ENCODE measurements around the gene ART5. TPM values are rescaled to one million over a fixed set of nuclear protein-coding genes. Genes with fewer than 3 reads are reported as not detected.

Gene ART5, protein sequence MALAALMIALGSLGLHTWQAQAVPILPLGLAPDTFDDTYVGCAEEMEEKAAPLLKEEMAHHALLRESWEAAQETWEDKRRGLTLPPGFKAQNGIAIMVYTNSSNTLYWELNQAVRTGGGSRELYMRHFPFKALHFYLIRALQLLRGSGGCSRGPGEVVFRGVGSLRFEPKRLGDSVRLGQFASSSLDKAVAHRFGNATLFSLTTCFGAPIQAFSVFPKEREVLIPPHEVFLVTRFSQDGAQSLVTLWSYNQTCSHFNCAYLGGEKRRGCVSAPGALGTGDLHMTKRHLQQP
- polyA plus RNA-seq (2011; rRNA removed) (0.22 and 0.35 TPM in 2 replicates), polyA minus RNA-seq (2011; rRNA and poly(A)+ RNA removed) (not detected in 2 replicates)

DNA sequence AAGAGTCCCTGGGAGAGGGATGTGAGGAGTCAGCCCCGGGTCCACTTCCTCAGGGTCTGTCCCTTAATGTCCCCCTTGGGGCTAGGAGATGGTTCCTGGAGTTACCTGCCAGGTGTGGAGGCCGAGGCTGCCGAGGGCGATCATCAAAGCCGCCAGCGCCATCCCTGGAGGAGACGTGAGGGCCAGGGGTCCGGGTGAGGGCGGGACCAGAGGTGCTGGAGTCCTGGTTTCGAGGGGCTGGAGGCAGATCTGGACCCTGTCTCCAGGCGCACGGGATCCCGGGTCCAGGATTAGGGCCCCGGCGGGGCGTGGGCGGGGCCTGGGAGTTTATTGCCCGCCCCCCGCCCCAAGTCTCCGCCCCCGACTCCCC lies at the start of gene ART5:
ART5 (minus strand) TSS at position 292 of the 370 bp plus-strand sequence; CDS start at position 162, 130 bp downstream.
- no peak for DNase-seq (ENCODE audit: low read depth, low spot score)
- POLR2A ChIA-PET: no interaction called here
- TF ChIP-seq, protein P1, sequence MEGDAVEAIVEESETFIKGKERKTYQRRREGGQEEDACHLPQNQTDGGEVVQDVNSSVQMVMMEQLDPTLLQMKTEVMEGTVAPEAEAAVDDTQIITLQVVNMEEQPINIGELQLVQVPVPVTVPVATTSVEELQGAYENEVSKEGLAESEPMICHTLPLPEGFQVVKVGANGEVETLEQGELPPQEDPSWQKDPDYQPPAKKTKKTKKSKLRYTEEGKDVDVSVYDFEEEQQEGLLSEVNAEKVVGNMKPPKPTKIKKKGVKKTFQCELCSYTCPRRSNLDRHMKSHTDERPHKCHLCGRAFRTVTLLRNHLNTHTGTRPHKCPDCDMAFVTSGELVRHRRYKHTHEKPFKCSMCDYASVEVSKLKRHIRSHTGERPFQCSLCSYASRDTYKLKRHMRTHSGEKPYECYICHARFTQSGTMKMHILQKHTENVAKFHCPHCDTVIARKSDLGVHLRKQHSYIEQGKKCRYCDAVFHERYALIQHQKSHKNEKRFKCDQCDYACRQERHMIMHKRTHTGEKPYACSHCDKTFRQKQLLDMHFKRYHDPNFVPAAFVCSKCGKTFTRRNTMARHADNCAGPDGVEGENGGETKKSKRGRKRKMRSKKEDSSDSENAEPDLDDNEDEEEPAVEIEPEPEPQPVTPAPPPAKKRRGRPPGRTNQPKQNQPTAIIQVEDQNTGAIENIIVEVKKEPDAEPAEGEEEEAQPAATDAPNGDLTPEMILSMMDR (IDR thresholded peaks at IDR 0.05; ENCODE audit: low read depth, low read length): no peak
- H3K27ac ChIP-seq (ENCODE audit: low read depth, low read length): no peak within 1 kb of the TSS
- peaks cover 12% of the 10 kb centered on the region for H3K27me3 ChIP-seq (ENCODE audit: control insufficient read depth, insufficient read depth, low read length)
- peak within 1 kb of the TSS; percentile 62 for H3K4me3 ChIP-seq (ENCODE audit: low read depth, low read length)
- no peaks in the 10 kb centered on the region; the same call in 1 of the 2 replicates for H3K9me3 ChIP-seq (ENCODE audit: control insufficient read depth, insufficient read depth, low read length)
- CTCF ChIA-PET: no interaction called here

GRCh38 chr11:3686751-3687150 lies 45.0 kb upstream of the ART5 start:
- TF ChIP-seq, protein P1 (IDR thresholded peaks at IDR 0.05; ENCODE audit: low read depth, low read length): no peak
- no peak overlapping the region for H3K4me3 ChIP-seq (ENCODE audit: low read depth, low read length)
- DNase-seq (ENCODE audit: low read depth, low spot score): no peak
- ChIA-PET POLR2A (no interaction called here), CTCF (no interaction called here)
- no peak overlapping the region for H3K27ac ChIP-seq (ENCODE audit: low read depth, low read length)
- H3K27me3 ChIP-seq (ENCODE audit: control insufficient read depth, insufficient read depth, low read length): no peaks in the 10 kb centered on the region
- H3K9me3 ChIP-seq (ENCODE audit: control insufficient read depth, insufficient read depth, low read length): no peaks in the 10 kb centered on the region

DNA sequence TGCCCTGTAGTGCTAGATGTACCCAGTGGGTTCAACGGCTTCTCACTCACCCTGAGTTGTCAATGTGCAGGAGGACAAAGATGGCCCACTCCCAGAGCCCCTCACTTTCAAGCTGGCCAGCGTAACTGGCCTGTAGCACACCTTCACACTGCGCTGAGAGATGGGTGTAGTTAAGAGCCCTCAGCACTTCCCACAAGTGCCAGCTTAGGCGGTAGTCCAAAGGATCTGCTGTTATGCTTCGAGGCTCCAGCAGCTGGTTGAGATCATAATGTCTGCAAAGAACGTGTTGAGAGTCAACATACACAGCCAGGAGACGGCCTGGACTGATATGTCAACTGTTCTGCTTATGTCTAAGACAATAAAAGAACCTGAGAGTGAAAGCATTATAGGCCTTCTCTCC lies 44.1 kb upstream of the ART5 start:
- ChIA-PET CTCF (no interaction called here), POLR2A (no interaction called here)
- H3K27ac ChIP-seq (ENCODE audit: low read depth, low read length): no peak overlapping the region
- H3K27me3 ChIP-seq (ENCODE audit: control insufficient read depth, insufficient read depth, low read length): no peaks in the 10 kb centered on the region
- H3K4me3 ChIP-seq (ENCODE audit: low read depth, low read length): no peak overlapping the region
- DNase-seq (ENCODE audit: low read depth, low spot score): no peak
- no peaks in the 10 kb centered on the region for H3K9me3 ChIP-seq (ENCODE audit: control insufficient read depth, insufficient read depth, low read length)
- TF ChIP-seq, protein P1 (IDR thresholded peaks at IDR 0.05; ENCODE audit: low read depth, low read length): no peak

GRCh38 chr11:3684819-3685172 lies 43.0 kb upstream of the ART5 start:
- POLR2A ChIA-PET: no interaction called here
- CTCF ChIA-PET: no interaction called here
- Histone ChIP-seq H3K27ac (ENCODE audit: low read depth, low read length) (no peak overlapping the region), H3K4me3 (ENCODE audit: low read depth, low read length) (no peak overlapping the region), H3K27me3 (ENCODE audit: control insufficient read depth, insufficient read depth, low read length) (no peaks in the 10 kb centered on the region), H3K9me3 (ENCODE audit: control insufficient read depth, insufficient read depth, low read length) (no peaks in the 10 kb centered on the region)
- DNase-seq (ENCODE audit: low read depth, low spot score): no peak
- TF ChIP-seq, protein P1 (IDR thresholded peaks at IDR 0.05; ENCODE audit: low read depth, low read length): no peak

DNA sequence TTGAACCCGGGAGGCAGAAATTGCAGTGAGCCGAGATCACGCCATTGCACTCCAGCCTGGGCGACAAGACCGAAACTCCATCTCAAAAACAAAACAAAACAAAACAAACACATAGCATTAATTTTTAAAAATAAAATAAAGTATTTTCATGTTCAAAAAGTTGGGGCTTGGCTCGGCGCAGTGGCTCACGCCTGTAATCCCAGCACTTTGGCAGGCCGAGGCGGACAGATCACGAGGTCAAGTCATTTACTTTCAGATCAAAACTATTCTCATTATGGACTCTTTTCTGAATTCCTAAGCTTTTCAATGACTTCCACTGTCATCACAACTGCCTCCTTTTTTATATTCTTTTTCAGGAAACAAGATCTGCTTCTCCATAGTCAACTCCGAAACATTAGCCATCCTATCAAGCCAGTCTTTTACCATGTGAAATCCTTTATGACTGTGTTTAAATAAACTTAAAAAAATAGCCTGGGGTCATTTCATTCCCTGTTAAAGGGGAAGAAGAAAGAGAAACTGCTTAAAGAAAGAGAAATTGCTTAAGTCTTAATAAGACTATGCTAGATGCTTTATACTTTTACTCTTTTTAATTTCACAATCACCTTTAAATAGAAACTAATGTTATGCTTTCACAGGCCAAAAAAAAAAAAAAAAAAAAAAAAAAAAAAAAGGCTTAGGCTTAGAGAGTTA lies 42.5 kb upstream of the ART5 start:
- CTCF ChIA-PET: no interaction called here
- TF ChIP-seq, protein P1 (IDR thresholded peaks at IDR 0.05; ENCODE audit: low read depth, low read length): no peak
- no peaks in the 10 kb centered on the region for H3K27me3 ChIP-seq (ENCODE audit: control insufficient read depth, insufficient read depth, low read length)
- H3K4me3 ChIP-seq (ENCODE audit: low read depth, low read length): no peak overlapping the region
- POLR2A ChIA-PET: interaction anchor here (0.9 kb wide), 1 partner anchor 11 kb away, joined by 3 read pairs; no protein-coding TSS in a partner anchor
- no peak overlapping the region for H3K27ac ChIP-seq (ENCODE audit: low read depth, low read length)
- H3K9me3 ChIP-seq (ENCODE audit: control insufficient read depth, insufficient read depth, low read length): no peaks in the 10 kb centered on the region
- no peak for DNase-seq (ENCODE audit: low read depth, low spot score)

All from AG04450 (cell line).